ENCODE measurements around the gene TSPAN18. TPM values are rescaled to one million over a fixed set of nuclear protein-coding genes. Genes with fewer than 3 reads are reported as not detected.

The TSPAN18 gene
- total and polyA plus RNA-seq, 10 of the 15 experiments (the other 5 are each of a cell fraction or from before 2014, with no cell fraction given), result 0.02 to 0.77 (median 0.13) TPM; not detected in 1

DNA sequence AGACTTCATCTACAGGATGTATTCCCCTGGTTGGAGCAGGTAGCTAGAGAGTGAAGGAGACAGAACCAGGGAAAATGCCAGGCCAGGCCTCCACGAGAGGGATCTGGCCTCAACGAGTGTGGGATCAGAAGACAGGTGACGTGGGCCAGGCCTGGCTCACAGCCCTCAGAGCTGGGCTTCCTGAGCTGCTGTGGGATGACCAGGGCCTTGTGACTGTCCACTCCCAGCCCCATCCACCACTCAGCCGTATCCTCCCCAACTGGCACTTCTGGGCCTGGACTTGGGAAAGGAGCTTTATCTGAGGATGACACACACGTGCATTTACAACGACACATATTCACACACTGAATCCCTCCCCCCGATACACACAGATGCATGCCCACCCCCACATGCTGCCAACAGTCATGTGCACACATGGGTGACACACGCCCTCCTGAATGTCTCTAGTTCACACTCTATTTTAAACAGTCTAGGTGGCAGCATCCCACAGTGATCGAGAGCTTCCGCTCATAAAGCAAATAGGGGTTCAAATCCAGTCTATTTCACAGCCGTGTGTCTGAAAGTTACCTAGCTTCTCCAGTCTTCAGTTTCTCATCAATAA, 130.8 kb downstream of the TSPAN18 start:
- CTCF ChIA-PET, result interaction anchor here (0.6 to 1.4 kb wide), 3 partner anchors 34 to 301 kb away, joined by 3 to 5 read pairs (median 3); no protein-coding TSS in a partner anchor
- POLR2A ChIA-PET, result interaction anchor here (0.6 kb wide), 1 partner anchor 17 kb away, joined by 3 read pairs; no protein-coding TSS in a partner anchor
- SMC1A ChIA-PET (ENCODE audit: uncharacterized antibody, unreplicated experiment), result interaction anchor here (1.7 kb wide), 1 partner anchor 53 kb away, joined by 4 read pairs; no protein-coding TSS in a partner anchor

More for the DNA sequence above, 130.8 kb downstream of the TSPAN18 start:
- Histone ChIP-seq H3K27me3 (replicated peaks in 1 of 2; ENCODE audit: control insufficient read depth in 2 of 2, insufficient read depth in 2 of 2, low read length in 1 of 2) (no peaks in the 10 kb centered on the region; a peak in 2 of 4 replicates), H3K79me2 (ENCODE audit: control insufficient read depth, insufficient read depth, low read length) (no peaks in the 10 kb centered on the region), H3K4me3 (no peak overlapping the region), H4K20me1 (ENCODE audit: control insufficient read depth, insufficient read depth) (no peaks in the 10 kb centered on the region), H3K27ac (ENCODE audit: control insufficient read depth, insufficient read depth) (no peak overlapping the region), H3K4me2 (ENCODE audit: control insufficient read depth, insufficient read depth) (no peak overlapping the region), H2AFZ (ENCODE audit: control insufficient read depth, low read depth, low read length) (no peak overlapping the region), H3K9ac (ENCODE audit: control insufficient read depth, insufficient read depth, low read length) (no peak overlapping the region), H3K9me3 (replicated peaks; ENCODE audit: control insufficient read depth, insufficient read depth, low read length) (no peaks in the 10 kb centered on the region), H3K4me1 (ENCODE audit: control insufficient read depth, insufficient read depth, low read length) (peaks cover 12% of the 10 kb centered on the region), H3K36me3 (ENCODE audit: control insufficient read depth in 2 of 2, insufficient read depth in 2 of 2, low read length in 1 of 2) (no peaks in the 10 kb centered on the region)
- RAD21 ChIA-PET (ENCODE audit: unreplicated experiment), result no interaction called here
- DNase-seq (ENCODE audit: low read depth, low spot score) (no peak), ATAC-seq (no peak), FAIRE-seq (no peak)
- in situ Hi-C loops (cut with MboI) (no loop called here), intact Hi-C loops (cut with micrococcal nuclease; ENCODE audit: unreplicated experiment) (no loop called here)
- no TSS peak for BruUV-seq (replicated peaks)
- 59% methylated on average over 11 of the region's 11 CpGs for WGBS (ENCODE audit: insufficient coverage, insufficient replicate concordance, low lambda C conversion rate, missing lambda C conversion rate)
- TF ChIP-seq JUNB (IDR thresholded peaks at IDR 0.05), result no peak
- TF ChIP-seq, protein P1, sequence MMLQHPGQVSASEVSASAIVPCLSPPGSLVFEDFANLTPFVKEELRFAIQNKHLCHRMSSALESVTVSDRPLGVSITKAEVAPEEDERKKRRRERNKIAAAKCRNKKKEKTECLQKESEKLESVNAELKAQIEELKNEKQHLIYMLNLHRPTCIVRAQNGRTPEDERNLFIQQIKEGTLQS (IDR thresholded peaks at IDR 0.05; ENCODE audit: borderline replicate concordance, extremely low read depth, low read depth, low read length), result no peak
- no peak for TF ChIP-seq SIX5 (IDR thresholded peaks at IDR 0.05; ENCODE audit: low read depth, low read length, severe bottlenecking)
- no peak for TF ChIP-seq NFYB (IDR thresholded peaks at IDR 0.05; ENCODE audit: insufficient read depth, low read depth, low read length)
- TF ChIP-seq KLF5 (IDR thresholded peaks at IDR 0.05; ENCODE audit: partially characterized antibody), result no peak
- TF ChIP-seq, protein P2, sequence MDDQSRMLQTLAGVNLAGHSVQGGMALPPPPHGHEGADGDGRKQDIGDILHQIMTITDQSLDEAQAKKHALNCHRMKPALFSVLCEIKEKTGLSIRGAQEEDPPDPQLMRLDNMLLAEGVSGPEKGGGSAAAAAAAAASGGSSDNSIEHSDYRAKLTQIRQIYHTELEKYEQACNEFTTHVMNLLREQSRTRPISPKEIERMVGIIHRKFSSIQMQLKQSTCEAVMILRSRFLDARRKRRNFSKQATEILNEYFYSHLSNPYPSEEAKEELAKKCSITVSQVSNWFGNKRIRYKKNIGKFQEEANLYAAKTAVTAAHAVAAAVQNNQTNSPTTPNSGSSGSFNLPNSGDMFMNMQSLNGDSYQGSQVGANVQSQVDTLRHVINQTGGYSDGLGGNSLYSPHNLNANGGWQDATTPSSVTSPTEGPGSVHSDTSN (IDR thresholded peaks at IDR 0.05; ENCODE audit: insufficient replicate concordance, low read depth, low read length), result no peak
